NB4 (cell line): ENCODE data around the gene WNT7A.

Experiments used
- POLR2A ChIP-seq: IDR thresholded peaks from 2 replicates; pipeline ENCODE4 v1.6.1; 2011; ENCODE audit warnings: mild to moderate bottlenecking; ENCODE audit not compliant: insufficient read length; ENCODE audit errors: extremely low read depth
- TF ChIP-seq, protein P1 (sequence below): IDR thresholded peaks from one replicate; pipeline ENCODE4 v1.5.1; 2012; ENCODE audit warnings: low read depth, low read length

- TF ChIP-seq, protein P1, sequence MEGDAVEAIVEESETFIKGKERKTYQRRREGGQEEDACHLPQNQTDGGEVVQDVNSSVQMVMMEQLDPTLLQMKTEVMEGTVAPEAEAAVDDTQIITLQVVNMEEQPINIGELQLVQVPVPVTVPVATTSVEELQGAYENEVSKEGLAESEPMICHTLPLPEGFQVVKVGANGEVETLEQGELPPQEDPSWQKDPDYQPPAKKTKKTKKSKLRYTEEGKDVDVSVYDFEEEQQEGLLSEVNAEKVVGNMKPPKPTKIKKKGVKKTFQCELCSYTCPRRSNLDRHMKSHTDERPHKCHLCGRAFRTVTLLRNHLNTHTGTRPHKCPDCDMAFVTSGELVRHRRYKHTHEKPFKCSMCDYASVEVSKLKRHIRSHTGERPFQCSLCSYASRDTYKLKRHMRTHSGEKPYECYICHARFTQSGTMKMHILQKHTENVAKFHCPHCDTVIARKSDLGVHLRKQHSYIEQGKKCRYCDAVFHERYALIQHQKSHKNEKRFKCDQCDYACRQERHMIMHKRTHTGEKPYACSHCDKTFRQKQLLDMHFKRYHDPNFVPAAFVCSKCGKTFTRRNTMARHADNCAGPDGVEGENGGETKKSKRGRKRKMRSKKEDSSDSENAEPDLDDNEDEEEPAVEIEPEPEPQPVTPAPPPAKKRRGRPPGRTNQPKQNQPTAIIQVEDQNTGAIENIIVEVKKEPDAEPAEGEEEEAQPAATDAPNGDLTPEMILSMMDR = no peak
- no peak for TF ChIP-seq POLR2A
Measured at GRCh38 chr3:13836658-13837587, 42.9 kb downstream of the WNT7A start.
